WTC11 (cell line): ENCODE measurements around the gene ELP4. TPM values are rescaled to one million over a fixed set of nuclear protein-coding genes. Genes with fewer than 3 reads are reported as not detected.

Source experiments
- ATAC-seq: fragments of 200-7000 bp; cut with Tn5 transposase; 2 replicates; pipeline ENCODE4 v1.10.0; 2021; ENCODE audit warnings: mild to moderate bottlenecking, moderate library complexity
- CTCF ChIA-PET: fragments of 300-600 bp; sonication (Branson Sonifier 250); formaldehyde crosslinking; loops from one replicate; lab custom pipeline; 2021; ENCODE audit warnings: antibody characterized with exemption; lab: Charles Lee
- POLR2A ChIA-PET: fragments of 350-600 bp; sonication (Branson Sonifier 250); formaldehyde crosslinking; loops from one replicate; lab custom pipeline; 2021; ENCODE audit warnings: antibody characterized with exemption; lab: Charles Lee
- DNase-seq: peaks from one replicate; pipeline ENCODE4 v3.0.0; 2021; ENCODE audit warnings: low spot score
- H3K27ac Mint-ChIP-seq: 2 replicates; pipeline ENCODE4 v1.8.0; 2021; ENCODE audit warnings: mixed read lengths
- H3K27me3 Mint-ChIP-seq: 2 replicates; pipeline ENCODE4 v1.8.0; 2021; ENCODE audit warnings: low read depth, mild to moderate bottlenecking, moderate library complexity, mixed read lengths
- H3K36me3 Mint-ChIP-seq: 2 replicates; pipeline ENCODE4 v1.8.0; 2021; ENCODE audit warnings: mixed read lengths
- H3K4me1 Mint-ChIP-seq: 2 replicates; pipeline ENCODE4 v1.8.0; 2022; ENCODE audit warnings: mixed read lengths
- H3K4me3 Mint-ChIP-seq: 2 replicates; pipeline ENCODE4 v1.8.0; 2021; ENCODE audit warnings: mild to moderate bottlenecking, moderate library complexity, mixed read lengths
- H3K9me3 Mint-ChIP-seq: 2 replicates; pipeline ENCODE4 v1.8.0; 2021; ENCODE audit warnings: mixed read lengths
- CTCF ChIP-seq: fragments of 200-600 bp; IDR thresholded peaks from 2 replicates; pipeline ENCODE4 v1.8.0; 2022; ENCODE audit warnings: antibody characterized with exemption
- TP53 ChIP-seq: sonication (generic); formaldehyde crosslinking; IDR thresholded peaks from 2 replicates; pipeline ENCODE4 v1.8.1; 2023; ENCODE audit warnings: mild to moderate bottlenecking, missing genetic modification reagents
- total RNA-seq: library from RNA; stranded (reverse); gene quantifications from 3 replicates; pipeline ENCODE4 v1.2.3, GENCODE V29; 2021

Gene ELP4
- total RNA-seq, 1 experiment from 2014 or later, result 14.6 TPM

GRCh38 chr11:31834237-31834636, 324.7 kb downstream of the ELP4 start:
- peaks cover 23% of the 10 kb centered on the region for H3K27me3 Mint-ChIP-seq
- peak; percentile 17 for DNase-seq
- TF ChIP-seq CTCF (0 out of 2 replicates have a peak, but pooled peaks have one; percentile 20), TP53 (CRISPR knock-in tag) (no peak)
- no peaks in the 10 kb centered on the region for H3K36me3 Mint-ChIP-seq
- H3K9me3 Mint-ChIP-seq, result no peaks in the 10 kb centered on the region
- POLR2A ChIA-PET, result no interaction called here
- peak; percentile 82 for ATAC-seq
- no peak overlapping the region for H3K4me3 Mint-ChIP-seq
- no peak overlapping the region for H3K27ac Mint-ChIP-seq
- peaks cover 7% of the 10 kb centered on the region for H3K4me1 Mint-ChIP-seq
- CTCF ChIA-PET, result interaction anchor here (0.6 to 1.2 kb wide), 8 partner anchors 10 to 717 kb away, joined by 3 to 12 read pairs (median 3); no protein-coding TSS in a partner anchor

Other genes starting within 250 kb of the ELP4 start
- 0.22 to 0.25 TPM (median 0.25 TPM) in 3 replicates for gene DCDC1, start 140.0 kb upstream of the ELP4 start, total RNA-seq
- gene DNAJC24, start 139.9 kb upstream of the ELP4 start, total RNA-seq, result 14.6 to 17.8 TPM (median 15.4 TPM) in 3 replicates
- 24.1 to 29.6 TPM (median 27.4 TPM) in 3 replicates for gene IMMP1L, start 145 bp upstream of the ELP4 start, total RNA-seq